GM23248 (cell line): ENCODE data around the gene MOCOS.

Source experiments
- EZH2 ChIP-seq: fragments of 200-600 bp; sonication (generic); IDR thresholded peaks from 2 replicates; pipeline ENCODE4 v1.6.1; 2018; ENCODE audit warnings: antibody characterized with exemption, mild to moderate bottlenecking; ENCODE audit not compliant: insufficient read depth, poor library complexity, severe bottlenecking
- EZH2phosphoT487 ChIP-seq: fragments of 200-600 bp; sonication (generic); IDR thresholded peaks from 2 replicates; pipeline ENCODE4 v1.6.1; 2018; ENCODE audit warnings: antibody characterized with exemption, moderate library complexity, mild to moderate bottlenecking, low read depth; ENCODE audit not compliant: insufficient read depth

DNA sequence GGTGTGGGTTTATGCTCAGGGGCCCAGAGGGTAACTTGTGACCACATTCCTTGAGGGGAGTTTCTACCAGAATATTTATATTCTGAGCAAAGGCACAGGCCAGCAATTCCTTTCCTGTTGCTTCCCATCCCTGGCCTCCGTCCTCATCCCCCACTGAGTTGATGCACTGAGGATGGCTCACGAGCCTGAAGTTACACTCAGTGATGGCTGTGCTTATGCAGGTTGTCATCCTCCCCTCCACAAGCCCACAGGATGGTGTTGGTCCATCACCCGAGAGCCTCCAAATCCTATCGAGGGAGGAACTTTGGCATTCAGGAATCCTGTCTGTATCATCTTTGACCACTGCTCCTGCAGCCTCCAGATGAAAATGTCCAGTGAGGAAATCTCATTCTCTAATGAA is 81.9 kb downstream of the MOCOS start:
- TF ChIP-seq EZH2phosphoT487 (no peak), EZH2 (no peak)
